NCI-H460 (cell line): ENCODE data around the gene EXTL2. TPM values are rescaled to one million over a fixed set of nuclear protein-coding genes. Genes with fewer than 3 reads are reported as not detected.
"Not testable (repeated sequence)": the region's sequence is repeated elsewhere in the genome, so short reads cannot be mapped to it uniquely, and the experiment has no call there.

Experiments
- DNase-seq: peaks from one replicate; pipeline ENCODE4 v3.0.0-alpha.2; 2016; ENCODE audit warnings: low read depth; ENCODE audit errors: extremely low read depth
- total RNA-seq: library from RNA; depleted of rRNA; stranded (reverse); fragments of >200 nt; shearing (Covaris generic); gene quantifications from 2 replicates; pipeline ENCODE4 v1.2.3, GENCODE V29; 2014; rRNA removed

EXTL2 gene
- total RNA-seq, 1 experiment from 2014 or later, result 19.0 TPM

DNA sequence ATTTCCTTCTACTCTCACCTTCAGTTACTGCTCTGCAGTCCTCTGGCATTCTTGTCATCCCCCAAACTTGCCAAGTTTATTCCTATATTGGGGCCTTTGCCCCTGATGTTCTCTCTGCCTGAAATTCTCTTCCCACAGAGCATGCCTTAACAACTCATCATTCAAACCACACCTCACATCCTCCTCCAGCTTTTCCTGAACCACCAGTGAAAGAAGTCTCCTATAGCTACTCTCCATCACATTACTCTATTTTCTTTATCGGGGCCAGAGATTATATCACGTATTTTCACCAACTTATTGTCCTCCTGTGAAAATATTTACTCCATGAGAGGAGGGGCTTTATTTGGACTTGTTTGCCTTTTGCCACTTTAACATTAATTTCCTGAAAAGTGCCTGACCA, 32.1 kb downstream of the EXTL2 start:
- DNase-seq, result no peak

DNA sequence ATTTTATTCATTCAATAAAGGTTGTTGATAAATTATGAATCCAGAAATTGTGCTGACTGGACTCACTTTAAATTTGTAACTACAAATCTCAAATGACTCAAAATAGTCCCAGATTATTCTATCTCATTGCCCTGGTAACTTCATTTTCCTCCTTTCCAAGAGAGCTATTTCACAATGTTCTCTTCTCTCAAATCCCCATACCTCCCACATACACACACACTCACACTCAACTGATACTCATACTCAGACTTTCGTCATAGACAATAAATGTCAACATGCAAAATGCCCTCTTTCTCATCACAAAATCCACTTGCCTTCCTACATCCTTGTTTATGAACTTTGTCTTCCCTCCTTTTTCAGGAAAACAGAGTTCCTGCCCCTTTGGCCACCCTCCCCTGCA, 33.3 kb downstream of the EXTL2 start:
- no peak for DNase-seq

DNA sequence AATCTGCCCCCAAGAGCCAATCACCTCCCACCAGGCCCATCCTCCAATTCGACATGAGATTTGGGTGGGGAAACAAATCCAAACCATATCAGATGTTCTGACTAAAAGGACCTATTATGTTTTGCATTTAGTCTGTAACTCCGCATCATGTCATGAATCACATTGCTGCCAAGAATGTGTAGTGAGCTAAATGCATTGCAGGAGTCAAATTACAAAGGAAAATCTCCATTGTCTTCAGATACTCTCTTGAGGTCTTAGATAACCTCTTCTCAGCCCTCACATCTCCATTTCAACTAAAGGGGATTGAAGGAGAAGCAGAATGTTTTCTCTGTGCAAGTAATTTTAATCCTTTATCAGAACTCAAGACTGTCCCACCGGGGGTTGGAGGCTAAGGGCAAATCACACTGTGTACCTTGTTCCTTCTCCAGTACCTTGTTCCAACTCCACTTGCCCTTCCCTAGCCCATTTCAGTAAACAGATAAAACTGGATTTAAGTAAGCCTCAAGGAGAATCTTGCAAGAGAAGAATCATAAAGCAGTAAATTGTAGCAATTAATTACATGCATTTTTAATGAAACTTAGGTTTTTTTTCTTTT, 34.1 kb downstream of the EXTL2 start:
- DNase-seq, result no peak

DNA sequence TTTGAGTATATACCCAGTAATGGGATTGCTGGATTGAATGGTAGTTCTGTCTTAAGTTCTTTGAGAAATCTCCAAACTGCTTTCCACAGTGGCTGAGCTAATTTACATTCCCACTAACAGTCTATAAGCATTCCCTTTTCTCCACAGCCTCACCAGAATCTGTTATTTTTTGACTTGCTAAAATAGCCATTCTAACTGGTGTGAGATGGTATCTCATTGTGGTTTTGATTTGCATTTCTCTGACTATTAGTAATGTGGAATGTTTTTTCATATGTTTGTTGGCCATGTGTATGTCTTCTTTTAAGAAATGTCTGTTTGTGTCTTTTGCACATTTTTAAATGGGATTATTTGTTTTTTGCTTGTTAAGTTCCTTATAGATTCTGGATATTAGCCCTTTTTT, 39.5 kb downstream of the EXTL2 start:
- not testable (repeated sequence) for DNase-seq

DNA sequence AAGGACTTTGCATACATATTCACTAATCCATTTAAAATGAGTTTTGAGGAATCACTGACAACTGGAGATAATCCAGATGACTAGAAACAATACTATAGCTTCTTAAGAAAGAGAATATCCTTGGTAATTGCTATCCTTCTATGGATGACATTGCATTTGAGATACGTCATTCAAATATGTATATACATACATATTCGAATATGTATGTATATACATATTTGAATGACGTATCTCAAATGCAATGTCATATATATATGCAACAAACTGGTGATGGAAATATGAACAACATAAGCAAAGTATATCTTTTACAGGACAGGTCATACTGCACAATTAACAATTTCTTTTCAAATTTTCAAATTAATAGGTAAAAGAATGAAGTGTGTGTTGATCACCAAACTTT, 41.7 kb downstream of the EXTL2 start:
- DNase-seq, result no peak

DNA sequence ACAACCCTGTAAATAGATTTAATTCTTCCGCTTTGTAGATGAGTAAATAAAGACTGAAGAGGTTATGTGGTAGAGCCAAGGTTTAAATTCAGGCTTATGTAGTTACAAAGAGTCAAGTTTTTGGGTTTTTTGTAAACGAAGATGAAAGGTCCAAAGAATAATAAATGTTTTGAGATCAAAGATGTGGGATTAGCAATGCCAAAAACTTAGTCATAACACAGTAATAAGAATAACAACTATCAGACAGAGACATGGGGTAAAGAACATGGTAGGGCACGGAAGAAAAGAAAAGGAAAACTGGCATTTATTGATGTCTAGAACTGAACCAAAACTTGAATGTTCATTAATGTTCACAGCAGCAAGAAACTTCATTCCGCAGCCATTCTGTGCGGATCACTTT, 42.9 kb downstream of the EXTL2 start:
- DNase-seq, result no peak

DNA sequence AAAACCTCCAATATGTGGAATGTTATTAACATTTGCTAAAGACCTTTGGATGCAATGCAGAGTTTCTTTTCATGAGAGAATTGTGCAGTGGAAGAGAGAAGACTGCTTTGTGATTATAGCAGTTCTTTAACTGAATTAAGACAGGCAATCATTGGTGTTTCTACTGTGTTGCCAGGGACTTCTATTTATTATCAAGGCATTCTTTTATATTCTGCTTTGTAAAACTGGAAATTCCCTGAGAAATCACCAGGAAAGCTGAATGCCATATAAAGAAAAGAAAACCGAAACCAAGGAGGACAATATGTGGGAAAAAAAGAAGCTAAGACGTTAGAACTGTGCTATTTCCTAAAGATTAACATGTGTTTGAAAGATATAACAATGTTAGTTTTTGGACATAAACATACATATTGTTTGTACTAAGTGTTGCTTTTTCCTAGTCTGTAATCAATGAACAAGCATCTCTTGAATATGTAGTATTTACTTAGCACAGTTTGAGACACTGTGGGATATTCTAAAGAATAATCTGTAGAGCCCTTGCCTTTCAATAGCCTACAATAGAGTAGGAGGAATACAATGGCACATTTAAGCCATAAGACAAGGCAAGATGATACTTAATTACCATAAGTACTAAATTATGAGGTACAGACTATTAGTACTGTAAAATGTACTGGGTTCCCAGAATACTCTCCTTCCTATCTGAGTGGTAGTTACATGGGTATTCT, 47.1 kb downstream of the EXTL2 start:
- no peak for DNase-seq

DNA sequence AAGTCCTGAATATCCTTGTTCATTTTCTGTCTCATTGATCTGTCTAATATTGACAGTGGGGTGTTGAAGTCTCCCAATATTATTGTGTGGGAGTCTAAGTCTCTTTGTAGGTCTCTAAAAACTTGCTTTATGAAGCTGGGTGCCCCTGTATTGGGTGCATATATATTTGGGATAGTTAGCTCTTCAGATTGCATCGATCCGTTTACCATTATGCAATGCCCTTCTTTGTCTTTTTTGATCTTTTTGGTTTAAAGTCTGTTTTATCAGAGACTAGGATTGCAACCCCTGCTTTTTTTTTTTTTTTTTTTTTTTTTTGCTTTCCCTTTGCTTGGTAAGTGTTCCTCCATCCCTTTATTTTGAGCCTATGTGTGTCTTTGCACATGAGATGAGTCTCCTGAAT, 51.5 kb downstream of the EXTL2 start:
- not testable (repeated sequence) for DNase-seq

DNA sequence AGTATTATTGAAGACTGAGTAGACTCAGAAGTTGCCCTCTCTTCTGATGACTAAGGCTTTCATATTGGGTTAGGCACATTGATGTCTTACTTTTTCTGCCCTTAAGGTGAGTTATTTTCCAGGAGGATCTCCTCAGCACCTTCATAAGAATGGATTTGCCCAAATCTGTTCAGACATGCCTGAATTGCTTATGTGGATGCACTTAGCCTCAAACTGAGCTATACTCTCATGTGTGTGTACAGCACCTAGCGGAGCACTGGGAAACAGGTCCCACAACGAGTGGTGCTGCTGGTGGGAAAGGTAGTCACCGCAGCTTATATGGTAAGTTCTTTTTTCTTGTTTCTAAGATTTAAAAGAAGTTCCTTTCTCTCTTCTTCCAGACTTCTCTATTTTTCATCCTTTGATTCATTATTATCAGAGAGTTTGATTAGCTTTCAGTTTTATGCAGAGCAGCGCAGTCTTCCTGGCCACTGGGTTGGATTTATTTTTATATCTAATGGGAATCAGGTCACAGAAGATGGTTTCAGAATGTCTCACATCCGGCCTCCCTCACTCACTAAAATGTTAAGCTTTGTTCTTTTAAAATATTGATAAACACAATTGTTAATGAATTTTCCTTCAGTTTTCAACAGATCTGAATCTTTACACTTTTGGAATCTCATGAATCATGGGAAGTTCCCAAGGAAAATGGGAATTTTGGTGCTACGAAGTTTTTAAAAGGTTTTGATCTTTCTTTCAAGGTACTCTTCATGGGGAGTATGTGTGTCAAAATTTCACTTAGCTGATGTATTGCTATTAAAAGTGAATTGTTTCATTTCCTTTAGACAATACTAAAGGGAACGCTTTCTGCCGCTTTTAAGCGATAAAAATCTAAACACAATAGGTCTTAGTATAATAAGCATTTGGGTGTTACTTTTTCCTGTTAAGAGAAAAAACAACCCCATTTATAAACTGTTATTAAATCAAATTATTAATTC, 58.5 kb downstream of the EXTL2 start:
- no peak for DNase-seq

DNA sequence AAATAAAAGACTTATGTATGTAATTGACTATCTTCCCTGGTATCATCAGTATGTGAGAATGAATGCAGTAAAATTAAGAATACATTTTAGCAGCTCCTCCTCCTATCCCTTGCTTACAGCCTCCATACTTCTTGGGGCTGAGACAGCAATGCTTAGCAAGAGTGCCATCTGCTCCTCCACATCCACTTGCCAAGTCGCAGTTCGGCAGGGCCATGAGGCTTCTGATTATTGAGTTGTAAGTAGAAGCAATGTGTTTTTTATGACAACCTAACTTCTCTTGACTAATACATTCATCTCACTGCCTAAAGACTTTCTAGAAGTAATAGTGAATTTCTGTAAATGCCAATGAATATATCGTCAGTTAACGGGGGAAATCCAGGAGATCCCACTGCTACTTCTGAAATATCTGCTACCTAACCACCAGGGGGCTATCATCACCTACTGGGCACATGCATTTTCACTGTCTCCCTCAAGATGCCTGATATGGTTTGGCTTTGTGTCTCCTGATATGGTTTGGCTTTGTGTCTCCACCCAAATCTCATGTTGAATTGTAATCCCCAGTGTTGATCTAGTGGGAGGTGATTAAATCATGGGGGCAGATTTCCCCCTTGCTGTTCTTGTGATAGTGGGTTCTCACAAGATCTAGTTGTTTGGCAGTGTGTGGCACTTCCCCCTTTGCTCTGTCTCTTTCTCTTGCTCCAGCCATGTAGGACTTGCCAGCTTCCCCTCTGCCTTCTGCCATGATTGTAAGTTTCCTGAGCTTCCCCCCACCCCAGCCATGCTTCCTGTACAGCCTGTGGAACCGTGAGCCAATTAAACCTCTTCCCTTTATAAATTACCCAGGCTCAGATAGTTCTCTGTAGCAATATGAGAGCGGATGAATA, 59.6 kb downstream of the EXTL2 start:
- no peak for DNase-seq

DNA sequence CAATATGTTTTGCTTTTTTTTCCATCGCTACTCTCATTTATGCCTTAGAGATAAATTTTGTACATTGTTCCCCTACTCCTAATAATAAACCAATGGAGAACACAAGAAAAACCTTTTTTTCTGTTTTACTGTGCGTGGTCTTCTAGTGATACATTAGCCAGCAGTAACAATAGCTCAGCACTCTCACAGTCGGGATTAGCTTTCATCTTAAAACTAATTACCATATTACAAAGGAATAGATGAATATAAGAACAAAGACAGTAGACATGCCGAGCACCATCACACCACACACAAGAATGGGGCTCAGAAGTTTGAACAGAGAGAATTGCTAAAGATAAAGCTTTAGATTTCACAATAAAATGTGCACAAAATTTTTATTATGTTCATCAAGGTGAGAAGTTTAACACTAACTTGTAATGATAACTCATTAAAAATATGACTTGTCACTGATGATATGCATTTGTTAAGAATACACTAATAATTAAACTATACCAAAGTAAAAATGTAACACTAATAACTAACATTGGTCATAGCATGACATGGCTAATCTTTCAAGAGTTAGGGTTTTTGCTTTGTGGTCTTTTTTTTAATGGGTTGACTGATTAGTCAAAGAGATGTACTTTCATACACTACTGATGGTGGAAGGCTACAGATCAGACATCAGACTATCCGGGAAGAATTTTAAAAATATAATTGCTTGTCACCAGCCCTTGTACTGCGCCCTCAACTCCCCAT, 61.8 kb downstream of the EXTL2 start:
- no peak for DNase-seq

DNA sequence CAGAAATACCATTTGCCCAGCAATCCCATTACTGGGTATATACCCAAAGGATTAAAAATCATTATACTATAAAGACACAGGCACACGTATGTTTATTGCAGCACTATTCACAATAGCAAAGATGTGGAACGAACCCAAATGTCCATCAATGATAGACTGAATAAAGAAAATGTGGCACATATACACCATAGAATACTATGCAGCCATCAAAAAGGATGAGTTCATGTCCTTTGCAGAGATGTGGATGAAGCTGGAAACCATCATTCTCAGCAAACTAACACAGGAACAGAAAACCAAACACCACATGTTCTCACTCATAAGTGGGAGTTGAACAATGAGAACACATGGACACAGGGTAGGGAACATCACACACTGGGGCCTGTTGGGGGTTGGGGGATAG, 69.0 kb downstream of the EXTL2 start:
- DNase-seq, result not testable (repeated sequence)

Other genes starting within 250 kb of the EXTL2 start
- not detected in 2 replicates for gene VCAM1, start 175.1 kb downstream of the EXTL2 start, total RNA-seq
- gene SLC30A7, start 1.2 kb upstream of the EXTL2 start, total RNA-seq, result 23.1 and 25.6 TPM in 2 replicates
- 42.9 and 47.7 TPM in 2 replicates for gene DPH5, start 130.9 kb upstream of the EXTL2 start, total RNA-seq